Stomach smooth muscle (tissue), 2 donors: ENCODE measurements around the gene FOXB1.

Experiments used
- H3K27ac ChIP-seq: one replicate; pipeline ENCODE4 v1.7.0; 2013; ENCODE audit warnings: mild to moderate bottlenecking, low read length, inconsistent platforms
- H3K27me3 ChIP-seq, 2 donors: one replicate each; pipeline ENCODE4 v1.7.0; 2013; ENCODE audit warnings: low read length in 2 of 2; ENCODE audit not compliant: insufficient read depth in 2 of 2, control insufficient read depth in 1 of 2
- H3K36me3 ChIP-seq, 2 donors: one replicate each; pipeline ENCODE4 v1.7.0; 2013; ENCODE audit warnings: low read length in 2 of 2; ENCODE audit not compliant: control insufficient read depth in 2 of 2, insufficient read depth in 2 of 2
- H3K4me1 ChIP-seq: one replicate; pipeline ENCODE4 v1.7.0; 2013; ENCODE audit warnings: low read length; ENCODE audit not compliant: control insufficient read depth, insufficient read depth
- H3K4me3 ChIP-seq, 2 donors: one replicate each; pipeline ENCODE4 v1.7.0; 2013; ENCODE audit warnings: low read length in 2 of 2
- H3K9ac ChIP-seq, 2 donors: one replicate each; pipeline ENCODE4 v1.7.0; 2013; ENCODE audit warnings: low read length in 2 of 2, mild to moderate bottlenecking in 1 of 2
- H3K9me3 ChIP-seq, 2 donors: one replicate each; pipeline ENCODE4 v1.7.0; 2013; ENCODE audit warnings: low read length in 2 of 2; ENCODE audit not compliant: control insufficient read depth in 2 of 2
- donor health status: healthy.
- donor health status: Pancreatic carcinoma.

The FOXB1 gene

DNA sequence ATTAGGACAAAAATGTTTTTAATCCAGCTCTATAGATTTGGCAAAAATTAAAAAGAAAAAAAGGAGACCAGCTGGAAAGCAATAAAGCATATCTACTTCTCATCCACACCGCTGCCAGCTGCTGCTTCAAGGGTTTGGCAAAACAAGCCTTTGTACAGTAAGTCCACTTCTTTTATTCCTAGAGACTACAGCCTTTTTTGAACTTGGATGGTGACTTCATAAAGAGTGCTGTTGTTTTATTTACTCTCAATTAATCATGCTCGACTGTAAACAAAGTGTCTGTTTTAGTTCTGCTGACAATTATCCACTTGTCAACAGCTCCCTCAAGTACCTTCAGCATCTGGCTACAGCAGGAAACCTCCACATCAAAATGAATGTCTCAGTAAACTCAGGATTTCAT lies 12.3 kb upstream of the FOXB1 start:
- Histone ChIP-seq H3K9me3 (no peaks in the 10 kb centered on the region), H3K4me3 (no peak overlapping the region), H3K27ac (no peak overlapping the region), H3K9ac (no peak overlapping the region), H3K36me3 (no peaks in the 10 kb centered on the region), H3K4me1 (peaks cover 5% of the 10 kb centered on the region), H3K27me3 (peaks cover 42 to 43% of the 10 kb centered on the region in 2 donors)

DNA sequence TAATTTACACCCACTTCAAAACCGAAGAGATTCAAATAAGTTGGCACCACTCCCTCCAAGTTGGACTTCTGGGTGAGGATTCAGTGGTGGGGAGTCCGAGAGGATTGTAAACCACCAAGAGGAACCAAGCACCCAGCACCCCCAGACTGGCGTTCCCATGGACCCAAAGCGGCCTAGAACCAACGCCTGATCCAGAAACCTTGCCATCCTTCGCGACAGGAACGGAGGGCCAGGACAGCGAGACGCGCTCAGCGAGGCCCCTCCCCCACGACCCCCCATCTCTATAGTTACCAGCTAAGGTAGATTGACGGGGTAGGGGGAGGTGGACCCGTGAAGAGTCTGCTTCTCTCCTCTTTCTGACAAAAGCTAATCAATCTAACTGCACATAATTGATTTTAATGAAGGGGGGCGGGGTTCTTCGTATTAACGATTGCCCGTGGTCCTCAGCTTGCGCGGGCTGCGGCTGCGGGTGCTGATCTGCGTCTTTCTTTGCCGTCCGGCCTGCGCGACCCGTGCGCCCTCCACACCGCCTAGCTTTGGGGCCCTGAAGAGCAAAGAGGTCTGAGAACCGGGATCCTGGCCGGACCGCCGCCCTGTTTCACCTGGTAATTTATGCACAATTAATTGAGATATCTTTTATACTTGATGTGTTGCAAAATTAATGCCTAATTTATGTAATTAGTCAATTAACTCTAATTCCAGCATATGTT lies 10.9 kb upstream of the FOXB1 start:
- no peaks in the 10 kb centered on the region for H3K36me3 ChIP-seq
- H3K4me3 ChIP-seq: no peak overlapping the region
- H3K27me3 ChIP-seq: peaks cover 53 to 55% of the 10 kb centered on the region in 2 donors
- H3K27ac ChIP-seq: no peak overlapping the region
- no peak overlapping the region for H3K9ac ChIP-seq
- H3K4me1 ChIP-seq: peaks cover 9% of the 10 kb centered on the region
- no peaks in the 10 kb centered on the region for H3K9me3 ChIP-seq

DNA sequence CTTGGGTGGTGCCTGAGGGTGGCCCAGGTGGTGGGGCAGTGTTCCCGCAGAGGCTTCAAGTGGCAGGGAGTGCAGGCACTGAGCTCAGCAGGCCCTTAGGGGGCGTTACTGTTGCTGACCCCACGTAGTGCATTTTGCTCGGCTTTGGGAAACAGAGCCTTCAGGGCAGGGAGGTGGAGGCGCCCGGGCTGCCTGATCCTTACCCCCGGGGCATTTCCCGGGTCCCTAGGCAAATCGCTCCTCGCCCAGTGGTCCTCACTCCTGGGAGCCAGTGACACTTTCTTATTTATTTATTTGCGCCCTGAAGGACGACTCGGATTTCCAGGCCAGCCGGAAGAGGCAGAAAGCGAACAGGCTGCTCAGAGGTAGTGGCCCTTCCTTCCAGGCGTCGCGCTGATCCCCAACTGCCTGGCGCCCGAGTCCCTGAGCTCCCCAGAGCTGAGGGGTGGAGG lies 10.1 kb upstream of the FOXB1 start:
- no peak overlapping the region for H3K9ac ChIP-seq
- no peaks in the 10 kb centered on the region for H3K36me3 ChIP-seq
- peaks cover 9% of the 10 kb centered on the region for H3K4me1 ChIP-seq
- H3K9me3 ChIP-seq: no peaks in the 10 kb centered on the region
- H3K4me3 ChIP-seq: no peak overlapping the region
- H3K27me3 ChIP-seq: peaks cover 61 to 63% of the 10 kb centered on the region in 2 donors
- H3K27ac ChIP-seq: no peak overlapping the region

DNA sequence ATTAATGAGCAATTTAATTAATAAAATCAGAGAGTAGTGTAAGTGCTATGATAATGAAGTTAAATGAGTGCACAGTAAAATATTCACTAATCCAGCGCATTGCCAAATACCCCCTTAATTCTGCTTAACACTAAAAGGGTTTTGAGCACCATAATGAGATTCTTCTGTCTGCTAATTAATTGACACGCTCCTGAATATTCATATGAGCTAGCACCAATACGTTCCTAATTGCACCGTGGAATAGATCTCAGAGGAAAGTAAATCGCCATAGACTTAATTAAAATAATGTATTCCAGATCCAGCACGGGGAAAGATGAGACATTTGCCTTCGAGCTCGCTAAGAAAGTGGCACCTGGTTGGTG lies 9.6 kb upstream of the FOXB1 start:
- Histone ChIP-seq H3K4me3 (no peak overlapping the region), H3K36me3 (no peaks in the 10 kb centered on the region), H3K4me1 (peaks cover 9% of the 10 kb centered on the region), H3K27ac (no peak overlapping the region), H3K9me3 (no peaks in the 10 kb centered on the region), H3K27me3 (peaks cover 65 to 69% of the 10 kb centered on the region in 2 donors), H3K9ac (no peak overlapping the region)

DNA sequence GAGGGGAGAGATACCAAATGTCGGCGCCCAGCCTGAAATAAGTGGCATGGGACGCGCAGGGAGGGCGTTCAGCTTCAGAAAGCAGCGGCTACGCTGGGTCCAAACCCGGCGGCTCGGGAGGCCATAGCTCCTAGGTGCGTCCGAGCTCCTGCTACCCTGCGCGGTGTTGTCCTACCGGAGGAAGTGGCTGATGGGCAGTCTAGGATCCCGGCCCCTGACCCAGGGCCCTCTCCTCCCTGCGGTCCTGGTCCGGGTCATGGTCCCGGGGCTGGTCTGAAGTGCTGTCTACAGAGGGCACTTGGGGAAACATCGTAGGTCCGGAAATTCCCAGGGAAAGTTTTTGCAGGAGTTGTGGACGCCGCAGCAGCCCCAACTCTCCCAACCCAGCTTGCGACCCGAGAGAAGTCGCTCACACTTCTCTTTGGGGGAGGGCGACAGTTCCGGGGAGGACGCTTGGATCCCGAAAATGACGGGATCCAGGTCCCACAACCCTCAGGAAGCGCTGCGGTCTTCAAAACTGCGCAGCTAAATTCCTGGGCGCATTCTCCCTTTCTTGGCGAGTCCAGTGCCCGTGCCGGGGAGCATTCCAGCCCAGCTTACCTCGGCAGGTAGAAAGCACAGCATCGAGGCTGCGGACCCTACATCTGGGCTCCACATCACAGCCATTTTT lies 9.1 kb upstream of the FOXB1 start:
- Histone ChIP-seq H3K4me3 (no peak overlapping the region), H3K27ac (no peak overlapping the region), H3K27me3 (peaks cover 69 to 74% of the 10 kb centered on the region in 2 donors), H3K36me3 (no peaks in the 10 kb centered on the region), H3K9me3 (no peaks in the 10 kb centered on the region), H3K9ac (no peak overlapping the region), H3K4me1 (peaks cover 9% of the 10 kb centered on the region)

DNA sequence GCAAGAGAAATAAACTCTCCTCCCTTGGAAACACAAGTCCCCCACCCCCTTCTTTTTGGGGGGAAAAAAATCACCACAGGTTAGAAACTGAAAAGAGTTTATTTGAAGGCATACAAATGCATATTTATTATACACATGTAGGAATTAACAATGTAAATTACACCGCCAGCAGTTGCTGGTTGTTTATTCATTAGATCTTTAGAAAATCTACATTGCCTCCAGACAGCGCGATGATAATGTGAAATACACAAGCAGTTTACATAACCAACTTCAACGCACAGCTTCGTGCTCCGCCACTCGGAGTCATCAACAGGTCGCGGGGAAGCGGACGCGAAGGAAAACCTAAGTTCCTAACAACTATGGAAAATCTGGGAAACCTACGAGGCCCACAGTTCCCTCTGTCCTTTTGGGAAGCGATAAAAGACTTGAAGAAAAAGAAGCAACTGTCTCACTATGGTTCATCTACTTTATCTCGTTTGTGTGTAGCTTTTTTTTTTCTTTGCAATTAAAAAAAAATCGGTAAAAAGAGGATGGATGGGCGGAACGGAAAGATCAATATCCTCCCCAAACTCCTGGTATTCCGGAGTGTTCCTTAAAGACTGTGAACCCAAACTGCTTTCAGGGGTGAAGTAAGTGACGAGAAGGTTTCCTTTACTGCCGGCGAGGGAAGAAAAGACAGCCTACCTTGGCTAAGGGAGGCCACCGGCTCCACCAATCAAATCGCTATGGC lies 8.4 kb upstream of the FOXB1 start:
- Histone ChIP-seq H3K4me1 (peaks cover 9% of the 10 kb centered on the region), H3K9ac (no peak overlapping the region), H3K36me3 (no peaks in the 10 kb centered on the region), H3K27me3 (peaks cover 75 to 81% of the 10 kb centered on the region in 2 donors), H3K4me3 (no peak overlapping the region), H3K27ac (no peak overlapping the region), H3K9me3 (no peaks in the 10 kb centered on the region)

DNA sequence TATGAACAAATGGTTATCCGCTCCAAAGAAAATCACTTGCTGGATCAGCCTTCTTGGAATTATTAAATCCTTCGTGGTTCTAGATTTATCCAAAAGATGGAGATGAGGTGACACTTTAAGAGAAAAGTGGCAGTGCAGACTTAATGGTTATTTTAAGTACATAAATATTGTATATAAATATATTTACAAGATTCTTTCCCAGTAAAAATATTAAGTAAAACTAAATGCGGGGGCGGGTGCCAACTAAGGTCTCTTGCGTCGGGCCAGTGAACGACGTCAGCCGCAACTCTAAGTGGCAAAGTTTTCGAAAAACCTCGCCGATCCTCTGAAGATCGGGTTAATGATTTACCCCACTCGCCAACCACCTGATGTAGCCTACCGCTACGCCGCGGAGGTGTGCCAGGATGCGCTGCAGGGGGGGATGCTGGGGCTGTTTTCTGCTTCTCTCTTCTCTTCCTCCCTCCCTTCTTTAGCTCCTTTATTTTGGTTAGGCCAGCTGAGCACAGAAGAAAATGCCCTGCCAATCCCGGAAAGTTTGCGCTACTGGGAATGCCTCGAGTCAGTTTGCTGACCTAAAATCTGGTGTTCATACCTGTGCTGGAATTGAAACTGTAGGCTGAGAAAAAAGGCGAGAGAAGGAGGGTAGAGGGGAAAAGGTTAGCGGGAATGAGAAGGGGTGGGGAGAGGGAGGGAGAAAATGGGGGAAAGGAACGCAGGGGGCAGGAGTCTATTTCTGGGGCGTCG lies 7.6 kb upstream of the FOXB1 start:
- Histone ChIP-seq H3K27me3 (peaks cover 82 to 88% of the 10 kb centered on the region in 2 donors), H3K27ac (no peak overlapping the region), H3K36me3 (no peaks in the 10 kb centered on the region), H3K4me1 (peaks cover 9% of the 10 kb centered on the region), H3K9me3 (no peaks in the 10 kb centered on the region), H3K9ac (no peak overlapping the region), H3K4me3 (no peak overlapping the region)

DNA sequence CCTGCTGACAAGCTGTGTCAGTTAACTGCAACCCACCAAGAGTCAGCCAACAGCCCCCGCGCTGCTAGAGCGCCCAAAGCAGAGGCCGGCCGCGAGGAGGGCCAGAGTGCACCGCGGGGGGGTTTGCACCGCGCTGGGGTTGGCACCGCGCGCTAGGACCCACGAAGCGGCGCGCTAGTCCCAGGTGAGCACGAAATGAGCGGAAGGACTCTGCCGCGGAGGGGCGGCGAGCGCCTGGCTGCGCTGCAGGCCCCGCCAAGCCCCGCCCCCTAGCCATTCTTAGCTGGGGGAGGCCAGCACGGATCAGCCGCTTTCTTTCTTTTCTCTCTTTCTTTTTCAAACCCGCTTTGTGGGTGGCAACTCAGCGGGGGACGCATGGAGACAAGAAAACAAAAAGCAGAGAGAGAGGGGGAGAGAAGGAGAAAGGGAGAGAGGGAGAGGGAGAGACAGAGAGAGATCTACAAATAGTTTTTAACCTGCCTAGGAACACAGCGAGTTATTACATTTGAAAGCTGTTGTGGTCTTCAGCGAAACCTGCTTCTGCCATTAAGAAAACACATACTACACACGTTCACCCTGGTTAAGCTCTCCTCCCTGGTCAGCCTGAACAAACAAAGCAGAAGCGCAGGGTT lies 6.9 kb upstream of the FOXB1 start:
- Histone ChIP-seq H3K27me3 (peaks cover 87 to 92% of the 10 kb centered on the region in 2 donors), H3K27ac (no peak overlapping the region), H3K36me3 (no peaks in the 10 kb centered on the region), H3K9me3 (no peaks in the 10 kb centered on the region), H3K4me3 (peak overlapping the region in 1 of 2 donors; percentile 29), H3K9ac (no peak overlapping the region), H3K4me1 (peaks cover 9% of the 10 kb centered on the region)

DNA sequence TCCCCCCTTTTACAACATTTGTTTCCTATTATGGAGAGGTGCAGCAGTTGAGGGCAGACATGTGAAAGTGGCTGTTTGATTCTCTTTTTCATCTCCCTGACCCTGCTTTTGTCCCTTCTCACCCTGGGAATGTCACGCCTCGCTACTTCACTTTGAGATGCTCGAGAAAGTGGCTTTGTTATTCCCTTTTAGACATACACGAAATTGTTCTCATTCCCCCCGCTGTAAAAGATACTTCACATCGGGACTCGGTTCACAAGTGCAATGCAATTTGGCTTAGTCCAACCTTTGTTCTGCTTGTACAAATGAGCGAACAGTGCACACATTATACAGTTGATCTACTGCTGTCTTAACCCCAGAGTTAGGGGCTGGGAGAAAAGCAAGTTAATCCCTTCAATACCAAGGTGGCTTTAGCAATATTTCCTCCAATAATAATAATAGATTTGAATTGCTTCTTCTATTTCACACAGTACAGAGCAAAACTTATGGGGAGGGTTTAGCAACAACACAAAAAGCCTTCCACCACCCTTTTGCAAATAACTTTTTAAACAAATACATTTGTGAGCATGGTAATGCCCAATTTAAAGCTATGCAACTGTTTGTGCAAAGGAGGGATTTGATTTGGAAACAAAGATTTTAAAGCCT lies 5.7 kb upstream of the FOXB1 start:
- H3K9me3 ChIP-seq: no peaks in the 10 kb centered on the region
- no peak overlapping the region for H3K27ac ChIP-seq
- H3K36me3 ChIP-seq: no peaks in the 10 kb centered on the region
- peaks cover 9% of the 10 kb centered on the region for H3K4me1 ChIP-seq
- no peak overlapping the region for H3K4me3 ChIP-seq
- no peak overlapping the region for H3K9ac ChIP-seq
- peaks cover 88 to 95% of the 10 kb centered on the region in 2 donors for H3K27me3 ChIP-seq
